DMS153 treated with DMSO at 0.1 percent for 48 hours (cell line): ENCODE results near the gene SP140.
"Not testable (repeated sequence)": the region's sequence is repeated elsewhere in the genome, so short reads cannot be mapped to it uniquely, and the experiment has no call there.

ENCODE experiments used
- DNase-seq: peaks from one replicate; lab custom pipeline; 2025; ENCODE audit not compliant: unreplicated experiment; lab: John Stamatoyannopoulos, UW

SP140 gene

DNA sequence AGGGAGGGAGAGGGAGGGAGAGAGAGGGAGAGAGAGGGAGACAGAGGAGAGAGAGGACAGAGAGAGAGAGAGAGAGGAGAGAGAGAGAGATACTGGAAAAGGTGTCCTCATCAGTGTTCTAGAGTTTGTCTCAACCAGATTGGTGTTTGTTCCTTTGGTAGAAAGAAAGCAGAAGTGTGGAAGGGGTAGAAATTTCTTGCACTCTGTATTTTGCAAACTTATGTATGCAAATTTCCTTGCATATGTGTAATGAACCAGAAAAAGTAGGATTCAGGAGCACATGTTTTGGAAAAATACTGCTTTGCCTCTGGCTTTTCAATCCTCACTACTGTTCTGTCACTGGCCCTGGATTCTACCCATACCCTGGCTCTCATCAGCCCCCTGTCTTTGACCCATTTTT, 1.1 kb upstream of the SP140 start:
- DNase-seq, result no peak

DNA sequence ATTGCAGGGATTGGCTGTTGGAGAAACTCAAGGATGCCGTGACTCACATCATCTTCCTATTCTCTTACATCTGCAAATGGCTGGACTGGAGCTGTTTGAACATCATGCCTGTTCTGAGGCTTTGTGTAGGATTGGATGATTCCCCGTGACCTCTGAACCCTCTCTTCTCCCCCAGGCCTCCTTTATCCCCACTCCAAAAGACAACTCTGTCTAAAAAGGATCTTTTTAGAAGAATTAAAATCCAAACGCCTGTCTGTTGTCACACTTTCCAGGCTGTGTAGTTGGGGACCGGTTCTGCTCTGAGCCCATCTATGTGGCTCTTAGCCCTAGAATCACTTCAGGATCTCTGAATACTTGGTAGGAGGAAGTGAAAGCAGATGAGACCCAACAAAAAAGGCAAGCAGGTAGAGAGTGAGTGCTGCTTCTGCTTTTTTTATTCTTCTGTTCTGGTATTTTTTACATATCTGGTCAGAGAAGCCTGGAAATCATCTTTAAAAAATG, 565 bp downstream of the SP140 start:
- DNase-seq, result no peak

- DNase-seq, result no peak
Observed at GRCh38 chr2:230227216-230227615, 1.7 kb downstream of the SP140 start.

DNA sequence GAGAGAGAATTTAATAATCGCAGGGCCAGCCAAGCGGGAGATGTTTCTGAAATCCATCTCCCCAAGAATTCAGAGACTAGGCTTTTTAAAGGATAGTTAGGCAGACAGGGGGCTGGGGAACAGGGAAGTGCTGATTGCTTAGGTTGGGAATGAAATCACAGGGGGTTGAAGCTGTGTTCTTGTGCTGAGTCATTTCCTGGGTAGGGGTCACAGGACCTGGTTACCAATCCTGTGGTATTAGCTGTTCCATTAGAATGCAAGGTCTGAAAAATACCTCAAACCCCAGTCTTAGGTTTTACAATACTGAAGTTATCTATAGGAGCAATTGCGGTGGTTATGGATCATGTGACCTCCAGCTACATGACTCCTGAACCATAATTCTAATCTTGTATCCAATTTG, 4.6 kb downstream of the SP140 start:
- no peak for DNase-seq

GRCh38 chr2:230230496-230231200, 5.1 kb downstream of the SP140 start:
- no peak for DNase-seq

GRCh38 chr2:230231251-230231650, 5.7 kb downstream of the SP140 start:
- DNase-seq, result no peak

DNA sequence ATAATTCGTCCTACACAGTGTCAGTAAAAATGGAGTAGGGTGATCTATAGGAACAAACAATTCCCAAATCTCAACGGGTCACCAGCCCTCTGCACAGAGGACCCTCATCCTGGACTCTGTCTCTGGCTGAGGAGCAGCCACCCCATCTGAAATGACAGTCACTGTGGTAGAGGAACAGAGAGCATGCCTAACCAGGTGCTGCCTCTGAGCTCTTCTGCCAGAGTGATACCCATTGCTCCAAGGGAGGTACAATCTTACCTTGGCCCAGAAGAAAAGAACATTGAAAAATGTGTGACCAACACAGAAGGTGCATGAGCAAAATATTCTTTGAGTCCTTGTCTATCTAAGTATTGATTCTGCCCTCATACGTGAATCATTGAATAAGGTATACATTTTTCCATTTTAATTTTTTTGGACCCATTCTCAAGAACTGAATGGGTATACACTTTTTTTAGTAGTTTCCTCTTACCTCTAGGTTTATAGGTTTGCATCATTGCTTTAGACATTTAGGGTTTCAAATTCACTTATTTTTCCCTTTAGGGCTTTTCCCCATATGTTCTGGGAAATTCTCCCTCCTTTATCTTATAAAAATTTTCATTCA, 8.7 kb downstream of the SP140 start:
- no peak for DNase-seq

DNA sequence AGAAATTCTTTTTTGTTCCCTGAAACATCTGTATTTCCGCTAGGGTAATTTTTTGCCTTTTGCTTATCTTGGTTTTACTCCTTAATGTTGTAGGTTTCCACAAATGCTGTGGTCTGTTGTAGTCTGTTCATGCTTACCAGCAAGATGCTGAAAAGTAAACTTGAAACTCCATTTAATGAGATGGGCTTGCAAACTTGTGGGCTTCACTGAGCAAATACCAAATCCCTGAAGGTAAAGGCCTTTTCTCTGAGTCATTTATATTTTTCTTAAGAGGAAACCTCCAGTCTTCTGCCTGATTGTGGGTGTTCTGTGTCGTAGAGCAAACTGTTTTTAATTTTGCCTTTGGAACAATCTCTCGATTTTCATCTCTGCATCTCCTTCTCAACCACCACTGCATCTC, 9.3 kb downstream of the SP140 start:
- no peak for DNase-seq

DNA sequence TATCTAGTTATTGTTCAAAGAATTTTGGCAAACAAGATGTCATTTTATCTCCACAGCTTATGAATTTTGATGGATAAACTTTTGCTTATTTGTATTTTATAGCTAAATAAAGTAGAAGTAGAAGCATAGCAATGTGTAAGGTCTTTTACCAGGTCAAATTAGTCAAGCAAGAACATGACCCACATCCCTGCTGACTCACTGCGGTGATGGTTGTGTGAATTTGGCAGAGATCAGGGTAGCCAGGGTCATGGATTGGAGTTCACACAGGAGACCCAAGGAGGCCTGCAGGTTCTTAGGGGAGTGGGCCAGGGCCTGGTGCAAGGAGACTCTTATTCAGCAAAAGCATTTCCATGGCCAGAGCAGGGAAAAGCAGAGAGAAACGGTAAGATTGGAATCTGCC, 18.7 kb downstream of the SP140 start:
- DNase-seq, result no peak

GRCh38 chr2:230246206-230246605, 20.7 kb downstream of the SP140 start:
- DNase-seq, result no peak

- no peak for DNase-seq
Observed at GRCh38 chr2:230250231-230250630, 24.7 kb downstream of the SP140 start.

- DNase-seq, result no peak
Observed at GRCh38 chr2:230254152-230254881, 28.8 kb downstream of the SP140 start.

GRCh38 chr2:230256733-230257332, 31.3 kb downstream of the SP140 start:
- DNase-seq, result no peak

- no peak for DNase-seq
Observed at GRCh38 chr2:230258483-230258882, 32.9 kb downstream of the SP140 start.

- DNase-seq, result no peak
Observed at GRCh38 chr2:230262246-230262645, 36.7 kb downstream of the SP140 start.

DNA sequence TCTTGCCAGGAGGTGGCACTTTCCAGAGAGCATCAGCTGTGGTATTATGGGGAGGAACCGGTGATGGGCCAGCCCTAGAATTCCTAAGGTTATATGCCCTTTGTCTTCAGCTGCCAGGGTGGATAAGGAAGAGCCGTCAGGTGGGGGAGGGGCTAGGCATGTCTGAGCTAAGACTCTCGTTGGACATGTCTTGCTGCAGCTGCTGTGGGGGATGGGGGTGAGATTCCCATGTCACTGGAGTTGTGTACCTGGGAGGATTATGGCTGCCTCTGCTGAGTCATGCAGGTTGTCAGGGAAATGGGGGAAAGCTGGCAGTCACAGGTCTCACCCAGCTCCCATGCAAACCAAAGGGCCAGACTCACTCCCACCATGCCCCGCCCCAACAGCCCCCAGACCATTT, 39.4 kb downstream of the SP140 start:
- not testable (repeated sequence) for DNase-seq

- no peak for DNase-seq
Observed at GRCh38 chr2:230266638-230267037, 41.1 kb downstream of the SP140 start.

DNA sequence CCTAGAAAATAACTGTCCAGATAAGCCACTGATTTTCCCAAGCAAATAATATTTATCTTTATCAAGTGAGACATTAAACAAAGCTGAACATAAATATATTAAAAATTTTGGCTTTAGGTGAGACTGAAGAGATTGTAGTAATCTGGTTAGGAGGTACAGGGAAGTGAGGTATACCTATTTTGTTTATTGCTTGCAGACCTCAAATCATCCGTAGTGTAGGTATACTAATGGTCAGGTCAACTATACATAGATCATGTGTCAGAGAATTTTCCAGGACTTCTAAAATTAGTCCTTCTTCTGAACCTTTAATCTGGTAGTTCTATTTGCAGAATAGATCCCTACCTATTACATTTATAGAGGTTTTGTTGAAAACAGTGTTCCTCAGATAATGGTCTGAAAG, 41.5 kb downstream of the SP140 start:
- no peak for DNase-seq

- DNase-seq, result no peak
Observed at GRCh38 chr2:230267556-230267955, 42.0 kb downstream of the SP140 start.

- no peak for DNase-seq
Observed at GRCh38 chr2:230268606-230269243, 43.2 kb downstream of the SP140 start.

DNA sequence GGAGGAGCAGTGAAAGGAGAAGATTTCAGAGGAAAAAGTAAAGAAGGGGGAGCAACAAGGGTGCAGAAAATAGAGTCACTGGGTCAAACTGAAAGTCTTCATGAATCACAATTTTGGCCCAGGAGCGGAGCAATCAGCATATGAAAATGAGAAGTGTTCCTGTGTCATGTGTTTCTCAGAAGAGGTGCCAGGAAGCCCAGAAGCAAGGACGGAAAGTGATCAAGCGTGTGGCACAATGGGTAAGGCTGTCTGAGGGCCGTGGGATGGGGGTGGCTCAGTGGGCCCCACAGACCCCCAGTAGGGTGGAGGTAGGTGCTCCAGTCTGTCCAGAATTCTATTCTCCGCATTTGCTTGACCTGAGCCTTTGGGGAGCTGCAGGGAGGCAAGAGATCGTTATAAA, 44.2 kb downstream of the SP140 start:
- DNase-seq, result no peak
